Trophoblast cell (in vitro differentiated cells and primary cell): ENCODE data around the gene PTPRJ.
"Not testable (repeated sequence)": the region's sequence is repeated elsewhere in the genome, so short reads cannot be mapped to it uniquely, and the experiment has no call there.

Source experiments
- DNase-seq, 2 donors: peaks; one replicate each; pipeline ENCODE4 v3.0.0-alpha.2; 2016
- H2AFZ ChIP-seq: 2 replicates; pipeline ENCODE4 v1.6.1; 2013; ENCODE audit warnings: low read length, moderate library complexity, mild to moderate bottlenecking; ENCODE audit not compliant: insufficient read depth, poor library complexity
- H2AK5ac ChIP-seq: 2 replicates; pipeline ENCODE4 v1.6.1; 2013; ENCODE audit warnings: mild to moderate bottlenecking, low read length
- H2BK120ac ChIP-seq: 2 replicates; pipeline ENCODE4 v1.6.1; 2013; ENCODE audit warnings: low read length, mild to moderate bottlenecking, moderate library complexity; ENCODE audit not compliant: insufficient read depth, poor library complexity
- H2BK12ac ChIP-seq: 2 replicates; pipeline ENCODE4 v1.6.1; 2013; ENCODE audit warnings: mild to moderate bottlenecking, low read length, moderate library complexity
- H2BK5ac ChIP-seq: 2 replicates; pipeline ENCODE4 v1.6.1; 2013; ENCODE audit warnings: low read length, low read depth, moderate library complexity, mild to moderate bottlenecking; ENCODE audit not compliant: poor library complexity
- H3K14ac ChIP-seq: 2 replicates; pipeline ENCODE4 v1.6.1; 2013; ENCODE audit warnings: mild to moderate bottlenecking, low read length
- H3K18ac ChIP-seq: 2 replicates; pipeline ENCODE4 v1.6.1; 2013; ENCODE audit warnings: mild to moderate bottlenecking, low read length
- H3K23ac ChIP-seq: 2 replicates; pipeline ENCODE4 v1.6.1; 2013; ENCODE audit warnings: low read length
- H3K27ac ChIP-seq: 2 replicates; pipeline ENCODE4 v1.5.1; 2013; ENCODE audit warnings: low read depth, mild to moderate bottlenecking, inconsistent platforms, low read length, moderate library complexity
- H3K27me3 ChIP-seq: 2 replicates; pipeline ENCODE4 v1.6.1; 2013; ENCODE audit warnings: inconsistent platforms, mild to moderate bottlenecking, low read length, moderate library complexity; ENCODE audit not compliant: insufficient read depth
- H3K36me3 ChIP-seq, 2 experiments: 1 replicate in 1 of 2; 2 replicates in 1 of 2; pipeline ENCODE4 v1.6.1; 2013; ENCODE audit warnings: low read length in 2 of 2, mild to moderate bottlenecking in 2 of 2, moderate library complexity in 1 of 2; ENCODE audit not compliant: insufficient read depth in 2 of 2, control insufficient read depth in 1 of 2
- H3K4ac ChIP-seq: 2 replicates; pipeline ENCODE4 v1.6.1; 2013; ENCODE audit warnings: low read depth, mild to moderate bottlenecking, low read length, moderate library complexity
- H3K4me1 ChIP-seq, 2 experiments: 1 replicate in 1 of 2; 2 replicates in 1 of 2; pipeline ENCODE4 v1.6.1; 2013; ENCODE audit warnings: low read length in 2 of 2, mild to moderate bottlenecking in 2 of 2, moderate library complexity in 1 of 2; ENCODE audit not compliant: insufficient read depth in 2 of 2, control insufficient read depth in 1 of 2
- H3K4me2 ChIP-seq: 2 replicates; pipeline ENCODE4 v1.6.1; 2013; ENCODE audit warnings: inconsistent platforms, mild to moderate bottlenecking, low read length, moderate library complexity
- H3K4me3 ChIP-seq: 2 replicates; pipeline ENCODE4 v1.5.1; 2013; ENCODE audit warnings: mild to moderate bottlenecking, low read depth, low read length, inconsistent platforms
- H3K79me1 ChIP-seq: one replicate; pipeline ENCODE4 v1.6.1; 2013; ENCODE audit warnings: low read length
- H3K79me2 ChIP-seq: 2 replicates; pipeline ENCODE4 v1.6.1; 2013; ENCODE audit warnings: low read length, mild to moderate bottlenecking; ENCODE audit not compliant: control insufficient read depth, insufficient read depth, poor library complexity
- H3K9ac ChIP-seq: 2 replicates; pipeline ENCODE4 v1.6.1; 2013; ENCODE audit warnings: mild to moderate bottlenecking, low read length
- H3K9me3 ChIP-seq: 2 replicates; pipeline ENCODE4 v1.6.1; 2013; ENCODE audit warnings: low read depth, mild to moderate bottlenecking, control low read depth, inconsistent platforms, low read length; ENCODE audit not compliant: insufficient read depth
- H4K12ac ChIP-seq: 2 replicates; pipeline ENCODE4 v1.6.1; 2013; ENCODE audit warnings: low read depth, mild to moderate bottlenecking, low read length, moderate library complexity
- H4K8ac ChIP-seq: 2 replicates; pipeline ENCODE4 v1.6.1; 2013; ENCODE audit warnings: low read depth, mild to moderate bottlenecking, low read length, moderate library complexity
- H4K91ac ChIP-seq: one replicate; pipeline ENCODE4 v1.6.1; 2013; ENCODE audit warnings: low read depth, mild to moderate bottlenecking, low read length, moderate library complexity
- WGBS: extraction: QIAGEN DNeasy Blood & Tissue Kit; methylation state at CpG from one replicate; pipeline ENCODE4 v1.1.7; 2013; ENCODE audit warnings: missing lambda C conversion rate; ENCODE audit not compliant: insufficient read length, insufficient coverage; ENCODE audit errors: extremely low coverage; 5-methylcytosine and 5-hydroxymethylcytosine counted together

Gene PTPRJ

GRCh38 chr11:47951504-47951903 is 28.9 kb upstream of the PTPRJ start:
- not testable (repeated sequence) for DNase-seq, H3K27ac ChIP-seq, H2BK12ac ChIP-seq, H3K9ac ChIP-seq, H3K4ac ChIP-seq, H4K12ac ChIP-seq, H3K23ac ChIP-seq, H2BK120ac ChIP-seq, H3K4me1 ChIP-seq, H2AK5ac ChIP-seq, H4K8ac ChIP-seq, H3K36me3 ChIP-seq, H3K79me1 ChIP-seq, H3K4me2 ChIP-seq, H3K79me2 ChIP-seq, H2AFZ ChIP-seq, H2BK5ac ChIP-seq, H3K18ac ChIP-seq, H3K14ac ChIP-seq, H4K91ac ChIP-seq, H3K9me3 ChIP-seq, H3K27me3 ChIP-seq, H3K4me3 ChIP-seq
- WGBS = no CpG with 5 or more reads among the region's 12 CpGs

GRCh38 chr11:47955061-47955755 is 25.2 kb upstream of the PTPRJ start:
- H3K4me3 ChIP-seq = no peak overlapping the region
- no peak overlapping the region for H2AK5ac ChIP-seq
- H3K9ac ChIP-seq = no peak overlapping the region
- no peak overlapping the region for H4K12ac ChIP-seq
- no CpG with 5 or more reads among the region's 4 CpGs for WGBS
- H3K23ac ChIP-seq = no peak overlapping the region
- H2BK5ac ChIP-seq = no peak overlapping the region
- no peak overlapping the region for H2BK12ac ChIP-seq
- no peaks in the 10 kb centered on the region for H3K27me3 ChIP-seq
- H3K4me2 ChIP-seq = no peak overlapping the region
- no peaks in the 10 kb centered on the region for H3K79me1 ChIP-seq
- H3K18ac ChIP-seq = no peak overlapping the region
- no peaks in the 10 kb centered on the region for H3K9me3 ChIP-seq
- no peak overlapping the region for H3K14ac ChIP-seq
- no peaks in the 10 kb centered on the region for H3K4me1 ChIP-seq
- no peak overlapping the region for H4K8ac ChIP-seq
- no peak overlapping the region for H3K4ac ChIP-seq
- H3K36me3 ChIP-seq = no peaks in the 10 kb centered on the region
- no peak overlapping the region for H3K27ac ChIP-seq
- H2AFZ ChIP-seq = no peak overlapping the region
- H4K91ac ChIP-seq = no peak overlapping the region
- H2BK120ac ChIP-seq = no peak overlapping the region
- DNase-seq = no peak
- H3K79me2 ChIP-seq = no peaks in the 10 kb centered on the region

GRCh38 chr11:47960015-47960414 is 20.3 kb upstream of the PTPRJ start:
- no peak overlapping the region for H4K8ac ChIP-seq
- H3K23ac ChIP-seq = no peak overlapping the region
- H2AFZ ChIP-seq = no peak overlapping the region
- H3K18ac ChIP-seq = no peak overlapping the region
- H3K27ac ChIP-seq = no peak overlapping the region
- no peak overlapping the region for H3K9ac ChIP-seq
- H3K4me3 ChIP-seq = no peak overlapping the region
- no peaks in the 10 kb centered on the region for H3K79me1 ChIP-seq
- H4K91ac ChIP-seq = no peak overlapping the region
- H2BK120ac ChIP-seq = no peak overlapping the region
- H3K14ac ChIP-seq = no peak overlapping the region
- H4K12ac ChIP-seq = no peak overlapping the region
- no peak overlapping the region for H3K4ac ChIP-seq
- no peaks in the 10 kb centered on the region for H3K4me1 ChIP-seq
- no peaks in the 10 kb centered on the region for H3K9me3 ChIP-seq
- no peaks in the 10 kb centered on the region for H3K79me2 ChIP-seq
- H2AK5ac ChIP-seq = no peak overlapping the region
- WGBS = no CpG with 5 or more reads among the region's 6 CpGs
- no peak for DNase-seq
- no peak overlapping the region for H2BK12ac ChIP-seq
- no peaks in the 10 kb centered on the region for H3K36me3 ChIP-seq
- no peak overlapping the region for H2BK5ac ChIP-seq
- H3K27me3 ChIP-seq = no peaks in the 10 kb centered on the region
- H3K4me2 ChIP-seq = no peak overlapping the region

GRCh38 chr11:47961383-47961782 is 19.0 kb upstream of the PTPRJ start:
- Histone ChIP-seq H2BK12ac (no peak overlapping the region), H4K91ac (no peak overlapping the region), H4K12ac (no peak overlapping the region), H3K4ac (no peak overlapping the region), H2AK5ac (no peak overlapping the region), H3K4me1 (no peaks in the 10 kb centered on the region), H2AFZ (no peak overlapping the region), H3K36me3 (no peaks in the 10 kb centered on the region), H2BK120ac (no peak overlapping the region), H3K4me2 (no peak overlapping the region), H3K18ac (no peak overlapping the region), H3K9ac (no peak overlapping the region), H3K23ac (no peak overlapping the region), H3K14ac (no peak overlapping the region), H3K79me1 (no peaks in the 10 kb centered on the region), H3K27me3 (no peaks in the 10 kb centered on the region), H3K9me3 (no peaks in the 10 kb centered on the region), H4K8ac (no peak overlapping the region), H3K4me3 (no peak overlapping the region), H2BK5ac (no peak overlapping the region), H3K79me2 (no peaks in the 10 kb centered on the region), H3K27ac (no peak overlapping the region)
- WGBS = no CpG with 5 or more reads among the region's 5 CpGs
- DNase-seq = no peak
